Psoas muscle (tissue), 8 donors: ENCODE results near the gene RPUSD1. TPM values are rescaled to one million over a fixed set of nuclear protein-coding genes. Genes with fewer than 3 reads are reported as not detected.

Source experiments
- ATAC-seq, 4 donors: fragments of 200-7000 bp; cut with Tn5 transposase; one replicate each; pipeline ENCODE4 v1.9.1; 2020; ENCODE audit warnings: moderate library complexity in 3 of 4, mild to moderate bottlenecking in 2 of 4
- DNase-seq, 2 donors: peaks; one replicate each; pipeline ENCODE4 v3.0.0-alpha.2; 2020
- H3K27ac ChIP-seq: fragments of 200-600 bp; one replicate; pipeline ENCODE4 v1.8.0; 2022
- H3K27me3 ChIP-seq, 3 donors: fragments of 200-600 bp in 1 of 3; one replicate each; pipeline versions ENCODE4 v1.6.1 to v1.8.0; 2013 to 2022; ENCODE audit warnings: low read length in 2 of 3, mild to moderate bottlenecking in 2 of 3, moderate library complexity in 1 of 3; ENCODE audit not compliant: insufficient read depth in 3 of 3
- H3K36me3 ChIP-seq, 2 donors: fragments of 200-600 bp in 1 of 2; one replicate each; pipeline versions ENCODE4 v1.6.1 to v1.8.0; 2013 to 2022; ENCODE audit warnings: low read depth in 1 of 2, mild to moderate bottlenecking in 1 of 2, moderate library complexity in 1 of 2; ENCODE audit not compliant: insufficient read depth in 1 of 2
- H3K4me1 ChIP-seq: fragments of 200-600 bp; one replicate; pipeline ENCODE4 v1.8.0; 2022
- H3K4me3 ChIP-seq: fragments of 200-600 bp; one replicate; pipeline ENCODE4 v1.8.0; 2022; ENCODE audit warnings: mild to moderate bottlenecking
- H3K9me3 ChIP-seq: fragments of 200-600 bp; one replicate; pipeline ENCODE4 v1.8.0; 2022
- CTCF ChIP-seq: fragments of 200-600 bp; IDR thresholded peaks from one replicate; pipeline ENCODE4 v1.8.0; 2022; ENCODE audit warnings: antibody characterized with exemption
- WGBS, 3 donors: extraction: QIAGEN DNeasy Blood & Tissue Kit; methylation state at CpG; one replicate each; pipeline versions ENCODE4 v1.1.6 to v1.1.7; 2013; 5-methylcytosine and 5-hydroxymethylcytosine counted together
- intact Hi-C, 2 donors: fragments of 100-400 bp; cut with DNase I; formaldehyde crosslinking; loops; one replicate each; pipeline versions ENCODE4 v1.11.0 to v1.14.2; 2022
- polyA plus RNA-seq, 3 donors: library from polyadenylated mRNA; stranded (reverse); fragments of 200-250 nt; gene quantifications; one replicate each; pipeline ENCODE4 v1.2.3, GENCODE V29; 2013
- total RNA-seq, 4 donors: library from RNA; stranded (reverse); fragmentation: NEBNext Ultra II Directional in 2 of 4; extraction: Animal tissue kit (Norgen Biotek cat#: 25700) in 2 of 4; gene quantifications; one replicate each; pipeline versions ENCODE4 v1.2.1 to v1.2.4, GENCODE V29; 2021 to 2023
- donor health status: healthy with polysubstance abuse.
- donor health status: DM: no; HTN: no; CAD: no; lungs with moderate emphysema.
- donor health status: Bipolar disorder and iron deficiency.
- donor health status: healthy.
- donor health status: DM: yes; HTN: yes; CAD: no.
- donor health status: DM: no; HTN: no; CAD: no.
- donor health status: DM: no; HTN: no; CAD: no.
- donor health status: DM: yes; HTN: yes; CAD: no.

RPUSD1 gene
- total and polyA plus RNA-seq, 7 donors = 4.4 to 25.7 (median 10.9) TPM

GRCh38 chr16:819336-820043, 31.3 kb upstream of the RPUSD1 start:
- no peak for DNase-seq
- H3K4me3 ChIP-seq = no peak overlapping the region
- H3K27me3 ChIP-seq = peaks cover 0 to 71% (median 24%) of the 10 kb centered on the region in 3 donors
- no peaks in the 10 kb centered on the region for H3K36me3 ChIP-seq
- no peak overlapping the region for H3K27ac ChIP-seq
- TF ChIP-seq CTCF = no peak
- ATAC-seq = no peak
- WGBS, 3 donors = 65 to 70% (median 70%) methylated on average over 23 of the region's 23 CpGs
- H3K4me1 ChIP-seq = no peaks in the 10 kb centered on the region
- intact Hi-C loops = loop anchor here in 1 of 2 donors (10.0 kb wide), 1 partner anchor 235 kb away; no protein-coding TSS in a partner anchor
- H3K9me3 ChIP-seq = no peaks in the 10 kb centered on the region

- Histone ChIP-seq H3K36me3 (no peaks in the 10 kb centered on the region), H3K4me1 (no peaks in the 10 kb centered on the region), H3K9me3 (no peaks in the 10 kb centered on the region), H3K27ac (no peak overlapping the region), H3K27me3 (peaks cover 0 to 73% (median 25%) of the 10 kb centered on the region in 3 donors), H3K4me3 (no peak overlapping the region)
- 74 to 85% (median 82%) methylated on average over 2 of the region's 2 CpGs for WGBS, 3 donors
- no peak for DNase-seq
- intact Hi-C loops = loop anchor here in 1 of 2 donors (10.0 kb wide), 1 partner anchor 236 kb away; no protein-coding TSS in a partner anchor
- no peak for ATAC-seq
- no peak for TF ChIP-seq CTCF
These were observed 30.4 kb upstream of the RPUSD1 start for GRCh38 chr16:818592-818991.

- ATAC-seq (no peak), DNase-seq (no peak)
- Histone ChIP-seq H3K4me1 (no peaks in the 10 kb centered on the region), H3K27ac (no peak overlapping the region), H3K27me3 (peaks cover 0 to 78% (median 28%) of the 10 kb centered on the region in 3 donors), H3K4me3 (no peak overlapping the region), H3K36me3 (no peaks in the 10 kb centered on the region), H3K9me3 (no peaks in the 10 kb centered on the region)
- intact Hi-C loops = loop anchor here in 1 of 2 donors (10.0 kb wide), 1 partner anchor 237 kb away; no protein-coding TSS in a partner anchor
- 78 to 84% (median 80%) methylated on average over 8 of the region's 8 CpGs for WGBS, 3 donors
- TF ChIP-seq CTCF = no peak
These were observed 30.0 kb upstream of the RPUSD1 start for GRCh38 chr16:818132-818531.

GRCh38 chr16:817001-817906, 29.1 kb upstream of the RPUSD1 start:
- Histone ChIP-seq H3K4me1 (no peaks in the 10 kb centered on the region), H3K27me3 (peaks cover 0 to 81% (median 22%) of the 10 kb centered on the region in 3 donors), H3K27ac (no peak overlapping the region), H3K4me3 (no peak overlapping the region), H3K9me3 (no peaks in the 10 kb centered on the region), H3K36me3 (no peaks in the 10 kb centered on the region)
- TF ChIP-seq CTCF = no peak
- ATAC-seq (no peak), DNase-seq (no peak)
- intact Hi-C loops = loop anchor here in 1 of 2 donors (10.0 kb wide), 1 partner anchor 238 kb away; no protein-coding TSS in a partner anchor
- WGBS, 3 donors = 46 to 56% (median 49%) methylated on average over 51 to 71 of the region's 71 CpGs
